Activated naive CD4-positive, alpha-beta T cell treated with anti-CD3 and anti-CD28 coated beads, Interleukin-2, amount 50 U/mL, for 72 hours (primary cell): ENCODE measurements around the gene CCDC188. TPM values are rescaled to one million over a fixed set of nuclear protein-coding genes. Genes with fewer than 3 reads are reported as not detected.
"Not testable (repeated sequence)": the region's sequence is repeated elsewhere in the genome, so short reads cannot be mapped to it uniquely, and the experiment has no call there.

Source experiments
- ATAC-seq, 2 donors: fragments of 150-1000 bp; cut with Tn5 transposase; 2 replicates each; pipeline ENCODE4 v1.10.0; 2021; ENCODE audit warnings: mild to moderate bottlenecking in 2 of 2, moderate library complexity in 2 of 2
- DNase-seq, 2 donors: peaks; one replicate each; pipeline ENCODE4 v3.0.0; 2021 to 2022; ENCODE audit warnings: low spot score in 2 of 2
- H3K27ac Mint-ChIP-seq, 2 donors: one replicate each; pipeline ENCODE4 v1.8.0; 2022; ENCODE audit warnings: mild to moderate bottlenecking in 2 of 2, mixed read lengths in 2 of 2
- H3K36me3 Mint-ChIP-seq, 2 donors: one replicate each; pipeline ENCODE4 v1.8.0; 2022; ENCODE audit warnings: mixed read lengths in 2 of 2
- H3K9me3 Mint-ChIP-seq, 2 donors: one replicate each; pipeline ENCODE4 v1.8.0; 2022; ENCODE audit warnings: mixed read lengths in 2 of 2
- total RNA-seq, 2 donors: library from RNA; stranded (reverse); gene quantifications; one replicate each; pipeline ENCODE4 v1.2.3, GENCODE V29; 2022

The CCDC188 gene
- total RNA-seq, 2 donors from 2014 or later = not detected

GRCh38 chr22:20159531-20159930 is 8.7 kb upstream of the CCDC188 start:
- not testable (repeated sequence) for H3K36me3 Mint-ChIP-seq

GRCh38 chr22:20159076-20159475 is 8.2 kb upstream of the CCDC188 start:
- Mint-ChIP-seq H3K36me3 (no peaks in the 10 kb centered on the region), H3K9me3 (peaks cover 0 to under 1% of the 10 kb centered on the region in 2 donors), H3K27ac (no peak overlapping the region)
- ATAC-seq (no peak), DNase-seq (no peak)

More at GRCh38 chr22:20159531-20159930, 8.7 kb upstream of the CCDC188 start:
- ATAC-seq, H3K27ac Mint-ChIP-seq, DNase-seq, H3K9me3 Mint-ChIP-seq: not testable (repeated sequence)

- ATAC-seq = no peak
- no peak for DNase-seq
- Mint-ChIP-seq H3K27ac (no peak overlapping the region), H3K9me3 (no peaks in the 10 kb centered on the region), H3K36me3 (no peaks in the 10 kb centered on the region)
Observed at GRCh38 chr22:20158391-20159036, 7.7 kb upstream of the CCDC188 start.

- no peak overlapping the region for H3K27ac Mint-ChIP-seq
- ATAC-seq (peak in 1 of 2 donors; percentile 7), DNase-seq (no peak)
- H3K9me3 Mint-ChIP-seq = no peaks in the 10 kb centered on the region
- H3K36me3 Mint-ChIP-seq = no peaks in the 10 kb centered on the region
Observed at GRCh38 chr22:20157430-20158183, 6.8 kb upstream of the CCDC188 start.

- ATAC-seq (peak; percentile 82 to 89), DNase-seq (peak; percentile 77 to 93)
- Mint-ChIP-seq H3K27ac (no peak overlapping the region), H3K9me3 (no peaks in the 10 kb centered on the region), H3K36me3 (no peaks in the 10 kb centered on the region)
Observed at GRCh38 chr22:20156611-20157429, 6.0 kb upstream of the CCDC188 start.

GRCh38 chr22:20156042-20156389 is 5.2 kb upstream of the CCDC188 start:
- ATAC-seq = no peak
- no peaks in the 10 kb centered on the region for H3K9me3 Mint-ChIP-seq
- H3K27ac Mint-ChIP-seq = no peak overlapping the region
- no peaks in the 10 kb centered on the region for H3K36me3 Mint-ChIP-seq
- no peak for DNase-seq

GRCh38 chr22:20155330-20156041 is 4.6 kb upstream of the CCDC188 start:
- Mint-ChIP-seq H3K9me3 (no peaks in the 10 kb centered on the region), H3K27ac (no peak overlapping the region), H3K36me3 (no peaks in the 10 kb centered on the region)
- ATAC-seq (no peak), DNase-seq (no peak)

GRCh38 chr22:20154602-20155187 is 3.8 kb upstream of the CCDC188 start:
- ATAC-seq (no peak), DNase-seq (no peak)
- no peaks in the 10 kb centered on the region for H3K36me3 Mint-ChIP-seq

GRCh38 chr22:20153945-20154344 is 3.1 kb upstream of the CCDC188 start:
- no peak for ATAC-seq
- H3K36me3 Mint-ChIP-seq = no peaks in the 10 kb centered on the region
- DNase-seq = no peak
- no peaks in the 10 kb centered on the region for H3K9me3 Mint-ChIP-seq
- H3K27ac Mint-ChIP-seq = no peak overlapping the region

More at GRCh38 chr22:20154602-20155187, 3.8 kb upstream of the CCDC188 start:
- no peaks in the 10 kb centered on the region for H3K9me3 Mint-ChIP-seq
- H3K27ac Mint-ChIP-seq = peak overlapping the region in 1 of 2 donors; percentile 29

GRCh38 chr22:20152464-20152890 is 1.6 kb upstream of the CCDC188 start:
- DNase-seq (no peak), ATAC-seq (no peak)
- H3K36me3 Mint-ChIP-seq = no peaks in the 10 kb centered on the region

GRCh38 chr22:20151276-20151588 is 377 bp upstream of the CCDC188 start:
- no peak for DNase-seq
- Mint-ChIP-seq H3K27ac (peak overlapping the region in 1 of 2 donors; percentile 72), H3K36me3 (no peaks in the 10 kb centered on the region), H3K9me3 (no peaks in the 10 kb centered on the region)
- ATAC-seq = no peak

More at GRCh38 chr22:20152464-20152890, 1.6 kb upstream of the CCDC188 start:
- Mint-ChIP-seq H3K9me3 (no peaks in the 10 kb centered on the region), H3K27ac (no peak overlapping the region)

- Mint-ChIP-seq H3K27ac (no peak overlapping the region), H3K9me3 (no peaks in the 10 kb centered on the region), H3K36me3 (no peaks in the 10 kb centered on the region)
- ATAC-seq (no peak), DNase-seq (no peak)
Observed at GRCh38 chr22:20149257-20150250, 1.3 kb downstream of the CCDC188 start.

- DNase-seq (no peak), ATAC-seq (no peak)
- no peaks in the 10 kb centered on the region for H3K9me3 Mint-ChIP-seq
- H3K36me3 Mint-ChIP-seq = no peaks in the 10 kb centered on the region
- H3K27ac Mint-ChIP-seq = no peak overlapping the region
Observed at GRCh38 chr22:20148414-20148813, 2.4 kb downstream of the CCDC188 start.

GRCh38 chr22:20147237-20147988 is 3.4 kb downstream of the CCDC188 start:
- H3K36me3 Mint-ChIP-seq = no peaks in the 10 kb centered on the region
- DNase-seq = no peak
- no peak for ATAC-seq

GRCh38 chr22:20146777-20147176 is 4.1 kb downstream of the CCDC188 start:
- no peak for ATAC-seq
- Mint-ChIP-seq H3K36me3 (no peaks in the 10 kb centered on the region), H3K27ac (no peak overlapping the region), H3K9me3 (no peaks in the 10 kb centered on the region)
- no peak for DNase-seq

More at GRCh38 chr22:20147237-20147988, 3.4 kb downstream of the CCDC188 start:
- Mint-ChIP-seq H3K9me3 (no peaks in the 10 kb centered on the region), H3K27ac (no peak overlapping the region)
